IMR-90 (cell line): ENCODE measurements around the gene TSKU. TPM values are rescaled to one million over a fixed set of nuclear protein-coding genes. Genes with fewer than 3 reads are reported as not detected.

Source experiments
- ATAC-seq: fragments of 200-7000 bp; cut with Tn5 transposase; 2 replicates; pipeline ENCODE4 v1.9.1; 2020; ENCODE audit warnings: low read depth, mild to moderate bottlenecking, moderate library complexity
- BruUV-seq: library from RNA; stranded (reverse); fragments of 400-500 nt; replicated peaks from 2 replicates; lab custom pipeline; 2021; lab: Mats Ljungman, UMichigan
- CTCF ChIA-PET: fragments of 300-600 bp; formaldehyde crosslinking; extraction: SDS; loops from one replicate; lab custom pipeline; 2021; ENCODE audit warnings: antibody characterized with exemption; lab: Yijun Ruan, JAX
- POLR2A ChIA-PET: fragments of 300-600 bp; sonication (Branson Sonifier 250); formaldehyde crosslinking; loops from one replicate; lab custom pipeline; 2022; ENCODE audit warnings: antibody characterized with exemption; ENCODE audit not compliant: unreplicated experiment; lab: Charles Lee
- DNase-seq: peaks from one replicate; pipeline ENCODE4 v3.0.0; 2013
- H2AFZ ChIP-seq: replicated peaks from 2 replicates; pipeline ENCODE3; 2013; ENCODE audit warnings: low read length, mild to moderate bottlenecking; ENCODE audit not compliant: poor library complexity
- H2AK5ac ChIP-seq: 2 replicates; pipeline ENCODE4 v1.6.1; 2013; ENCODE audit warnings: low read depth, low read length, inconsistent platforms
- H2AK9ac ChIP-seq: replicated peaks from 2 replicates; pipeline ENCODE3; 2013; ENCODE audit warnings: mild to moderate bottlenecking, low read depth, low read length, moderate library complexity; ENCODE audit not compliant: poor library complexity
- H2BK120ac ChIP-seq: 2 replicates; pipeline ENCODE4 v1.6.1; 2013; ENCODE audit warnings: low read depth, low read length, inconsistent platforms
- H2BK15ac ChIP-seq: 3 replicates; pipeline ENCODE4 v1.6.1; 2013; ENCODE audit warnings: low read depth, low read length, inconsistent platforms
- H2BK20ac ChIP-seq: 2 replicates; pipeline ENCODE4 v1.6.1; 2013; ENCODE audit warnings: low read depth, mild to moderate bottlenecking, inconsistent platforms, low read length, moderate library complexity
- H2BK5ac ChIP-seq: 2 replicates; pipeline ENCODE4 v1.6.1; 2013; ENCODE audit warnings: mild to moderate bottlenecking, low read depth, low read length, inconsistent platforms; ENCODE audit not compliant: poor library complexity, severe bottlenecking
- H3K14ac ChIP-seq: replicated peaks from 2 replicates; pipeline ENCODE4 v1.6.1; 2013; ENCODE audit warnings: low read depth, low read length, inconsistent platforms
- H3K18ac ChIP-seq: 2 replicates; pipeline ENCODE4 v1.6.1; 2013; ENCODE audit warnings: low read depth, low read length, control low read depth
- H3K23ac ChIP-seq: 2 replicates; pipeline ENCODE4 v1.6.1; 2013; ENCODE audit warnings: low read depth, low read length, inconsistent platforms
- H3K27ac ChIP-seq: 2 replicates; pipeline ENCODE4 v1.5.1; 2013; ENCODE audit warnings: mild to moderate bottlenecking, control low read depth, low read length; ENCODE audit not compliant: insufficient read depth
- H3K27me3 ChIP-seq: 2 replicates; pipeline ENCODE4 v1.6.1; 2013; ENCODE audit warnings: low read length; ENCODE audit not compliant: control insufficient read depth, insufficient read depth
- H3K36me3 ChIP-seq: 2 replicates; pipeline ENCODE4 v1.6.1; 2013; ENCODE audit warnings: low read length, mixed read lengths; ENCODE audit not compliant: control insufficient read depth, insufficient read depth
- H3K4ac ChIP-seq: 2 replicates; pipeline ENCODE4 v1.6.1; 2013; ENCODE audit warnings: low read depth, low read length, inconsistent platforms
- H3K4me1 ChIP-seq: 2 replicates; pipeline ENCODE4 v1.6.1; 2013; ENCODE audit warnings: low read length, mixed read lengths; ENCODE audit not compliant: control insufficient read depth, insufficient read depth
- H3K4me2 ChIP-seq: 2 replicates; pipeline ENCODE4 v1.6.1; 2013; ENCODE audit warnings: low read depth, mild to moderate bottlenecking, control low read depth, low read length, moderate library complexity
- H3K4me3 ChIP-seq: 2 replicates; pipeline ENCODE4 v1.5.1; 2013; ENCODE audit warnings: low read depth, mild to moderate bottlenecking, control low read depth, low read length, moderate library complexity; ENCODE audit not compliant: insufficient read depth
- H3K56ac ChIP-seq: 2 replicates; pipeline ENCODE4 v1.6.1; 2013; ENCODE audit warnings: low read length, inconsistent platforms; ENCODE audit not compliant: insufficient read depth; ENCODE audit errors: extremely low read depth
- H3K79me1 ChIP-seq, 2 experiments: 2 replicates each; pipeline ENCODE4 v1.6.1; 2013; ENCODE audit warnings: low read length in 2 of 2, inconsistent platforms in 1 of 2, low read depth in 1 of 2
- H3K9ac ChIP-seq: 2 replicates; pipeline ENCODE4 v1.6.1; 2013; ENCODE audit warnings: low read depth, low read length, control low read depth
- H3K9me1 ChIP-seq: 2 replicates; pipeline ENCODE4 v1.6.1; 2013; ENCODE audit warnings: low read length, inconsistent platforms; ENCODE audit not compliant: insufficient read depth
- H3K9me3 ChIP-seq: 2 replicates; pipeline ENCODE4 v1.6.1; 2013; ENCODE audit warnings: low read length; ENCODE audit not compliant: control insufficient read depth, insufficient read depth
- H4K20me1 ChIP-seq: 2 replicates; pipeline ENCODE4 v1.6.1; 2013; ENCODE audit warnings: low read length, inconsistent platforms; ENCODE audit not compliant: insufficient read depth
- H4K5ac ChIP-seq: 2 replicates; pipeline ENCODE4 v1.6.1; 2013; ENCODE audit warnings: mild to moderate bottlenecking, low read depth, low read length, control low read depth
- H4K8ac ChIP-seq, 2 experiments: 2 replicates each; pipeline ENCODE4 v1.6.1; 2013; ENCODE audit warnings: low read depth in 2 of 2, low read length in 2 of 2, control low read depth in 1 of 2, inconsistent platforms in 1 of 2
- H4K91ac ChIP-seq: 2 replicates; pipeline ENCODE4 v1.6.1; 2013; ENCODE audit warnings: low read depth, low read length, inconsistent platforms; ENCODE audit not compliant: insufficient read depth
- BHLHE40 ChIP-seq: fragments of 150-350 bp; IDR thresholded peaks from 2 replicates; pipeline ENCODE4 v1.6.1; 2016; ENCODE audit warnings: mild to moderate bottlenecking, low read depth, low read length
- CTCF ChIP-seq: conservative IDR thresholded peaks from 2 replicates; pipeline ENCODE4 v1.5.1; 2012; ENCODE audit warnings: mild to moderate bottlenecking, low read depth, low read length, improper control_type of control experiment
- MAZ ChIP-seq: IDR thresholded peaks from 2 replicates; pipeline ENCODE4 v1.6.1; 2012; ENCODE audit warnings: low read depth, mild to moderate bottlenecking, low read length, improper control_type of control experiment, moderate library complexity, borderline replicate concordance
- POLR2A ChIP-seq: IDR thresholded peaks from 2 replicates; pipeline ENCODE4 v1.6.1; 2012; ENCODE audit warnings: mild to moderate bottlenecking, low read depth, low read length
- RAD21 ChIP-seq: IDR thresholded peaks from 2 replicates; pipeline ENCODE4 v1.6.1; 2012; ENCODE audit warnings: low read length, improper control_type of control experiment
- WGBS, 2 experiments: methylation state at CpG; one replicate each; pipeline versions ENCODE4 v1.1.5 to v1.1.7; 2013; ENCODE audit warnings: missing lambda C conversion rate in 2 of 2; ENCODE audit not compliant: insufficient read length in 1 of 2; ENCODE audit errors: extremely low coverage in 2 of 2; 5-methylcytosine and 5-hydroxymethylcytosine counted together
- dilution Hi-C: fragments of 300-500 bp; cut with HindIII; formaldehyde crosslinking; loops from one replicate; pipeline ENCODE4 v1.14.3; 2018; ENCODE audit warnings: low sequenced_read_pairs; ENCODE audit not compliant: unreplicated experiment
- in situ Hi-C: fragments of 300-500 bp; cut with MboI; formaldehyde crosslinking; loops from 3 replicates; pipeline ENCODE4 v1.14.3; 2019; ENCODE audit warnings: low sequenced_read_pairs, inconsistent platforms, mixed read lengths
- intact Hi-C: fragments of 100-400 bp; cut with micrococcal nuclease; formaldehyde crosslinking; loops from 2 replicates; pipeline ENCODE4 v1.10.0; 2022
- polyA plus RNA-seq, 3 experiments: library from polyadenylated mRNA; depleted of rRNA; stranded (reverse); fragments of >200 nt; gene quantifications; 2 replicates each; pipeline ENCODE4 v1.2.3, GENCODE V29; 2012; ENCODE audit warnings: low replicate concordance in 1 of 3
- total RNA-seq: library from RNA; depleted of rRNA; stranded (reverse); fragments of >200 nt; gene quantifications from 2 replicates; pipeline ENCODE4 v1.2.3, GENCODE V29; 2012

The TSKU gene
- total and polyA plus RNA-seq, 2 of the 4 experiments (the other 2 are of a cell fraction): 6.8 to 26.6 TPM

DNA sequence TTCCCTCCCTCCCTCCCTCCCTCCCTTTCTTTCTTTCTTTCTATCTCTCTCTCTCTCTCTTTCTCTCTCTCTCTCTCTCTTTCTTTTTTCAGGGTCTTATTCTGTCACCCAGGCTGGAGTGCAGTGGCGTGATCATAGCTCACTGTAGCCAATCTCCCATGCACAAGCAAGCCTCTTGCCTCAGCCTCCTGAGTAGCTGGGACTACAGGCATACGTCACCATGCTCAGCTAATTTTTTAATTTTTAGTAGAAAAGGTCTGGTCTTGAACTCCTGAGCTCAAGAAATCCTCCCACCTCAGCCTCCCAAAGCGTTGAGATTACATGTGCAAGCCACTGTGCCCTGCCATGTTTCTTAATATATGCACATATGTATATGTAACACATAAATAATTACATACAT lies 19.0 kb downstream of the TSKU start:
- Histone ChIP-seq H3K9me3 (no peaks in the 10 kb centered on the region), H4K5ac (peak overlapping the region; percentile 26; the same call in 1 of the 2 replicates), H3K9ac (no peak overlapping the region), H3K4ac (peak overlapping the region; percentile 83), H4K91ac (0 out of 2 replicates have a peak overlapping the region, but pooled peaks have one; percentile 13), H4K20me1 (peaks cover 33% of the 10 kb centered on the region), H3K4me2 (peak overlapping the region; percentile 18; the same call in 1 of the 2 replicates), H3K79me1 (no peaks in the 10 kb centered on the region), H3K56ac (no peak overlapping the region), H4K8ac (peak overlapping the region in 1 of 2 experiments; percentile 27; a peak in 1 of 4 replicates), H2AFZ (no peak overlapping the region), H3K14ac (no peak overlapping the region), H2BK15ac (no peak overlapping the region), H3K23ac (no peak overlapping the region), H2AK9ac (no peak overlapping the region), H2AK5ac (peak overlapping the region; percentile 76), H3K18ac (peak overlapping the region; percentile 52; the same call in 1 of the 2 replicates), H3K27me3 (no peaks in the 10 kb centered on the region; the same call in 1 of the 2 replicates), H2BK120ac (peak overlapping the region; percentile 79; the same call in 1 of the 2 replicates), H3K4me1 (peaks cover 42% of the 10 kb centered on the region), H3K9me1 (peaks cover 26% of the 10 kb centered on the region), H3K36me3 (peaks cover 8% of the 10 kb centered on the region; the same call in 1 of the 2 replicates), H2BK20ac (no peak overlapping the region), H2BK5ac (no peak overlapping the region), H3K4me3 (no peak overlapping the region), H3K27ac (peak overlapping the region; percentile 61; the same call in 1 of the 2 replicates)
- DNase-seq: no peak
- in situ Hi-C loops (no loop called here), dilution Hi-C loops (no loop called here), intact Hi-C loops (no loop called here)
- ChIA-PET POLR2A (interaction anchor here (0.6 kb wide), 1 partner anchor 11 kb away, joined by 4 read pairs; no protein-coding TSS in a partner anchor), CTCF (interaction anchor here (1.0 to 1.6 kb wide), 4 partner anchors 68 to 117 kb away, joined by 3 to 7 read pairs (median 4); no protein-coding TSS in a partner anchor)
- no CpG with 5 or more reads among the region's 3 CpGs for WGBS, 2 experiments
- no peak for ATAC-seq
- BruUV-seq: no TSS peak
- TF ChIP-seq MAZ: no peak
- TF ChIP-seq BHLHE40: no peak
- no peak for TF ChIP-seq CTCF
- no peak for TF ChIP-seq RAD21
- TF ChIP-seq POLR2A: no peak
